PC-9 (cell line): ENCODE data around the gene LAG3.

Source experiments
- CTCF ChIP-seq: fragments of 200-600 bp; sonication (generic); conservative IDR thresholded peaks from 2 replicates; pipeline ENCODE4 v1.6.1; 2017; ENCODE audit warnings: mixed run types, antibody characterized with exemption, mild to moderate bottlenecking, moderate library complexity
- EZH2 ChIP-seq: fragments of 200-600 bp; sonication (generic); IDR thresholded peaks from 2 replicates; pipeline ENCODE4 v1.8.0; 2017; ENCODE audit warnings: antibody characterized with exemption, low read depth

GRCh38 chr12:6735448-6736191 lies 36.7 kb upstream of the LAG3 start:
- TF ChIP-seq CTCF: peak; percentile 84
- no peak for TF ChIP-seq EZH2
